Dermis microvascular lymphatic vessel endothelial cell (primary cell): Measurements from ENCODE around the gene ATP6V0E1. TPM values are rescaled to one million over a fixed set of nuclear protein-coding genes. Genes with fewer than 3 reads are reported as not detected.
A peak's percentile ranks its signal among the peaks of the same experiment; 100 is the strongest.
"Not testable (repeated sequence)": the region's sequence is repeated elsewhere in the genome, so short reads cannot be mapped to it uniquely, and the experiment has no call there.

Source experiments
- DNase-seq, 2 donors: peaks; one replicate each; pipeline versions ENCODE4 v3.0.0 to v3.0.0-alpha.2; 2010; ENCODE audit warnings: low read depth in 2 of 2
- total RNA-seq: library from RNA; depleted of rRNA; stranded (reverse); fragments of >200 nt; gene quantifications from 2 replicates; pipeline ENCODE4 v1.2.1, GENCODE V29; 2014

Gene ATP6V0E1
- total RNA-seq, 1 donor from 2014 or later = 336 TPM

- DNase-seq = no peak
These were observed 50.4 kb downstream of the ATP6V0E1 start for GRCh38 chr5:173033923-173034322.

- peak; percentile 71 to 76 for DNase-seq
These were observed 52.5 kb downstream of the ATP6V0E1 start for GRCh38 chr5:173035904-173036707.

GRCh38 chr5:173039188-173039587 lies 55.6 kb downstream of the ATP6V0E1 start:
- DNase-seq = no peak

- no peak for DNase-seq
These were observed 56.4 kb downstream of the ATP6V0E1 start for GRCh38 chr5:173039964-173040363.

GRCh38 chr5:173041881-173042762 lies 58.6 kb downstream of the ATP6V0E1 start:
- DNase-seq = no peak

GRCh38 chr5:173042763-173043107 lies 59.2 kb downstream of the ATP6V0E1 start:
- no peak for DNase-seq

GRCh38 chr5:173045474-173045873 lies 61.9 kb downstream of the ATP6V0E1 start:
- no peak for DNase-seq

GRCh38 chr5:173047096-173047837 lies 63.7 kb downstream of the ATP6V0E1 start:
- DNase-seq = not testable (repeated sequence)

- DNase-seq = no peak
These were observed 64.2 kb downstream of the ATP6V0E1 start for GRCh38 chr5:173047838-173048105.

GRCh38 chr5:173050791-173051190 lies 67.2 kb downstream of the ATP6V0E1 start:
- no peak for DNase-seq

GRCh38 chr5:173051746-173052145 lies 68.2 kb downstream of the ATP6V0E1 start:
- DNase-seq = no peak

- DNase-seq = peak; percentile 60 to 73
These were observed 69.5 kb downstream of the ATP6V0E1 start for GRCh38 chr5:173053041-173053440.

GRCh38 chr5:173055042-173055721 lies 71.6 kb downstream of the ATP6V0E1 start:
- no peak for DNase-seq

- DNase-seq = peak in 1 of 2 donors; percentile 13
These were observed 72.1 kb downstream of the ATP6V0E1 start for GRCh38 chr5:173055722-173055982.

- DNase-seq = peak; percentile 90 to 97
These were observed 72.6 kb downstream of the ATP6V0E1 start, which contains the start of gene CREBRF for GRCh38 chr5:173055983-173056782. TSS of gene CREBRF (plus strand) at chr5:173056352. CDS start at chr5:173080776, 24,424 bp downstream.

GRCh38 chr5:173056783-173057061 lies 73.2 kb downstream of the ATP6V0E1 start:
- DNase-seq = no peak

GRCh38 chr5:173057062-173057924 lies 73.7 kb downstream of the ATP6V0E1 start:
- DNase-seq = peak; percentile 95 to 99

- no peak for DNase-seq
These were observed 78.6 kb downstream of the ATP6V0E1 start for GRCh38 chr5:173062141-173062540.

GRCh38 chr5:173065155-173065554 lies 81.6 kb downstream of the ATP6V0E1 start:
- no peak for DNase-seq

GRCh38 chr5:173069671-173070070 lies 86.1 kb downstream of the ATP6V0E1 start:
- peak in 1 of 2 donors; percentile 43 for DNase-seq
